Keratinocyte (primary cell): ENCODE results near the gene POU6F2. TPM values are rescaled to one million over a fixed set of nuclear protein-coding genes. Genes with fewer than 3 reads are reported as not detected.

ENCODE experiments used
- DNase-seq: peaks from one replicate; pipeline ENCODE4 v3.0.0-alpha.2; 2011; ENCODE audit warnings: low read depth, missing footprints, low spot score
- FAIRE-seq: peaks from 2 replicates; lab custom pipeline; 2011; peaks lifted over from hg19 to GRCh38; lab: Jason Lieb, UNC
- H2AFZ ChIP-seq: 2 replicates; pipeline ENCODE4 v1.6.0; 2012; ENCODE audit warnings: low read length, control low read depth, inconsistent platforms; ENCODE audit not compliant: control insufficient read depth
- H3K27ac ChIP-seq: 2 replicates; pipeline ENCODE4 v1.5.1; 2011; ENCODE audit warnings: low read length; ENCODE audit not compliant: control insufficient read depth, insufficient read depth
- H3K27me3 ChIP-seq: 3 replicates; pipeline ENCODE4 v1.6.0; 2011; ENCODE audit warnings: low read length; ENCODE audit not compliant: control insufficient read depth, insufficient read depth; ENCODE audit errors: extremely low read depth
- H3K36me3 ChIP-seq, 2 experiments: 2 replicates in 1 of 2; 3 replicates in 1 of 2; pipeline ENCODE4 v1.5.1; 2011; ENCODE audit warnings: low read length in 2 of 2, mild to moderate bottlenecking in 1 of 2; ENCODE audit not compliant: control insufficient read depth in 2 of 2, insufficient read depth in 2 of 2; ENCODE audit errors: extremely low read depth in 1 of 2
- H3K4me1 ChIP-seq: 3 replicates; pipeline ENCODE4 v1.5.1; 2011; ENCODE audit warnings: low read length; ENCODE audit not compliant: control insufficient read depth, insufficient read depth; ENCODE audit errors: extremely low read depth
- H3K4me2 ChIP-seq: 3 replicates; pipeline ENCODE4 v1.6.0; 2011; ENCODE audit warnings: low read depth, low read length; ENCODE audit not compliant: control insufficient read depth, insufficient read depth; ENCODE audit errors: extremely low read depth
- H3K4me3 ChIP-seq, 3 experiments: fragments of 200-600 bp in 1 of 3; sonication (generic) in 1 of 3; 2 replicates in 2 of 3; 3 replicates in 1 of 3; pipeline ENCODE4 v1.5.1; 2011 to 2016; ENCODE audit warnings: low read length in 3 of 3, mild to moderate bottlenecking in 3 of 3, control low read depth in 2 of 3, inconsistent platforms in 1 of 3, low read depth in 1 of 3, mixed read lengths in 1 of 3, mixed run types in 1 of 3, moderate library complexity in 1 of 3; ENCODE audit not compliant: control insufficient read depth in 2 of 3, insufficient read depth in 2 of 3; ENCODE audit errors: extremely low read depth in 1 of 3
- H3K79me2 ChIP-seq: 2 replicates; pipeline ENCODE4 v1.6.0; 2012; ENCODE audit warnings: low read length; ENCODE audit not compliant: control insufficient read depth, insufficient read depth
- H3K9ac ChIP-seq: 3 replicates; pipeline ENCODE4 v1.6.0; 2011; ENCODE audit warnings: low read length; ENCODE audit not compliant: control insufficient read depth, insufficient read depth; ENCODE audit errors: extremely low read depth
- H3K9me1 ChIP-seq: 3 replicates; pipeline ENCODE4 v1.6.0; 2011; ENCODE audit warnings: low read length; ENCODE audit not compliant: control insufficient read depth, insufficient read depth; ENCODE audit errors: extremely low read depth
- H3K9me3 ChIP-seq: 2 replicates; pipeline ENCODE4 v1.5.1; 2012; ENCODE audit warnings: low read depth, low read length; ENCODE audit not compliant: control insufficient read depth
- H4K20me1 ChIP-seq: 3 replicates; pipeline ENCODE4 v1.6.0; 2011; ENCODE audit warnings: low read length; ENCODE audit not compliant: control insufficient read depth, insufficient read depth; ENCODE audit errors: extremely low read depth
- EZH2 ChIP-seq: IDR thresholded peaks from one replicate; pipeline ENCODE4 v1.6.1; 2012; ENCODE audit warnings: inconsistent platforms, mild to moderate bottlenecking, low read length, moderate library complexity
- dilution Hi-C: fragments of 300-500 bp; cut with MboI; formaldehyde crosslinking; loops from one replicate; pipeline ENCODE4 v1.7.0; 2020; ENCODE audit warnings: low sequenced_read_pairs; ENCODE audit not compliant: extremely low pct_ligation_motif_present
- polyA plus RNA-seq, 5 experiments: library from polyadenylated mRNA; depleted of rRNA in 3 of 5; stranded (reverse) in 3 of 5; stranded (forward) in 1 of 5; unstranded in 1 of 5; fragments of >200 nt; gene quantifications; 1 replicate in 1 of 5; 2 replicates in 3 of 5; 3 replicates in 1 of 5; pipeline versions ENCODE4 v1.2.1 to v1.2.3, GENCODE V29; 2011 to 2012; ENCODE audit warnings: missing spikeins in 2 of 5, low read depth in 1 of 5, low replicate concordance in 1 of 5
- TF ChIP-seq, protein P1 (sequence below), 3 experiments: IDR thresholded peaks in 1 of 3; conservative IDR thresholded peaks in 1 of 3; optimal IDR thresholded peaks in 1 of 3; 2 replicates in 2 of 3; 3 replicates in 1 of 3; pipeline versions ENCODE3 to v1.5.1; 2011; ENCODE audit warnings: low read length in 3 of 3, mild to moderate bottlenecking in 3 of 3, moderate library complexity in 2 of 3, control low read depth in 1 of 3, inconsistent platforms in 1 of 3; ENCODE audit not compliant: insufficient read depth in 2 of 3; ENCODE audit errors: extremely low read depth in 1 of 3

POU6F2 gene
- polyA plus RNA-seq, 1 donor (not counting 4 experiments of a cell fraction or from before 2014, with no cell fraction given) = not detected

DNA sequence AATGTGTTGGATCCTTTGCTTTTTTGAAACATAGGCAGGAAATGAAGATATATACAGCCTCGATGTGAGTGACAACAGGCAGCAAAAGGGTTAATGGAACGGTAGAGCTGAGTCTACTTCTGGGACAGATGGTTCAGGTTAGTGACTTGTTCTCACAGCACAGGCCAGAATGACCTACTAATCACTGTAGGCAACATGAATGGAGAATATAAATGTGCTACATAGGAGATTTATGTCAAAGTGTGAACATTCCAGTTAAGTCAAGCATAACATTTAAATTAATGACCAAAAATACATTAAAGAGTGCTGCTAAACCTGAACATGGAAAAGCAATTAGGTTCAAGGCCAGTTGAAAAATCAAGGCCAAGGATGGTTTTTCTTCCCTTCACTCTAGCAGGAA, 235.2 kb downstream of the POU6F2 start:
- Histone ChIP-seq H3K9me1 (no peaks in the 10 kb centered on the region), H3K9ac (no peak overlapping the region), H3K9me3 (no peaks in the 10 kb centered on the region), H3K79me2 (no peaks in the 10 kb centered on the region), H3K4me1 (no peaks in the 10 kb centered on the region), H3K27ac (no peak overlapping the region), H3K4me2 (no peak overlapping the region), H3K27me3 (no peaks in the 10 kb centered on the region), H3K36me3 (no peaks in the 10 kb centered on the region), H4K20me1 (no peaks in the 10 kb centered on the region), H2AFZ (no peak overlapping the region), H3K4me3 (no peak overlapping the region)
- FAIRE-seq (no peak), DNase-seq (no peak)
- dilution Hi-C loops = no loop called here
- TF ChIP-seq EZH2 = no peak
- TF ChIP-seq, protein P1, sequence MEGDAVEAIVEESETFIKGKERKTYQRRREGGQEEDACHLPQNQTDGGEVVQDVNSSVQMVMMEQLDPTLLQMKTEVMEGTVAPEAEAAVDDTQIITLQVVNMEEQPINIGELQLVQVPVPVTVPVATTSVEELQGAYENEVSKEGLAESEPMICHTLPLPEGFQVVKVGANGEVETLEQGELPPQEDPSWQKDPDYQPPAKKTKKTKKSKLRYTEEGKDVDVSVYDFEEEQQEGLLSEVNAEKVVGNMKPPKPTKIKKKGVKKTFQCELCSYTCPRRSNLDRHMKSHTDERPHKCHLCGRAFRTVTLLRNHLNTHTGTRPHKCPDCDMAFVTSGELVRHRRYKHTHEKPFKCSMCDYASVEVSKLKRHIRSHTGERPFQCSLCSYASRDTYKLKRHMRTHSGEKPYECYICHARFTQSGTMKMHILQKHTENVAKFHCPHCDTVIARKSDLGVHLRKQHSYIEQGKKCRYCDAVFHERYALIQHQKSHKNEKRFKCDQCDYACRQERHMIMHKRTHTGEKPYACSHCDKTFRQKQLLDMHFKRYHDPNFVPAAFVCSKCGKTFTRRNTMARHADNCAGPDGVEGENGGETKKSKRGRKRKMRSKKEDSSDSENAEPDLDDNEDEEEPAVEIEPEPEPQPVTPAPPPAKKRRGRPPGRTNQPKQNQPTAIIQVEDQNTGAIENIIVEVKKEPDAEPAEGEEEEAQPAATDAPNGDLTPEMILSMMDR (optimal IDR thresholded peaks at IDR 0.05 in 1 of 3, IDR thresholded peaks at IDR 0.05 in 1 of 3, conservative IDR thresholded peaks at IDR 0.05 in 1 of 3; ENCODE audit: extremely low read depth in 1 of 3, insufficient read depth in 2 of 3, low read length in 3 of 3) = no peak

DNA sequence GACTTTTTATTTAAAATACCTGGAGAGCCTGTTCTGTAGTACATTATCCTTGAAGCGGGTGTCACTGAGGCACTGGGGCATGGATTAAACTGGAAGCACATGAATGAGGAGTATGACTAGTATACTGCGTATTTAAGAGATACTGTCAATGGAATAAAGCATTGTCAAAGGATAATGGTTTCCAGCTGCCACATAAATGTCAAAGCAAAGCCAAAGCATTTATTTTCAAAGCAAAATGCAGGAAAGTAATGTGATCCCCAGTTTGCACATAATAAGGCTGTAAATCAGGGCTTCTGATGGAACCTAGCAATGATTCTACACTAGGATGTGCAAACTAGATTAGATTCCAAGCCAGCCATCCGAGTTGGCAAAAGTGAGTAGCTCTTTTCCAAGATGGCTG, 240.1 kb downstream of the POU6F2 start:
- no peak for FAIRE-seq
- H3K79me2 ChIP-seq = no peaks in the 10 kb centered on the region
- no peak overlapping the region for H2AFZ ChIP-seq
- no peak overlapping the region for H3K27ac ChIP-seq
- H3K27me3 ChIP-seq = no peaks in the 10 kb centered on the region
- H3K9ac ChIP-seq = no peak overlapping the region
- dilution Hi-C loops = no loop called here
- TF ChIP-seq, protein P1 (optimal IDR thresholded peaks at IDR 0.05 in 1 of 3, IDR thresholded peaks at IDR 0.05 in 1 of 3, conservative IDR thresholded peaks at IDR 0.05 in 1 of 3; ENCODE audit: extremely low read depth in 1 of 3, insufficient read depth in 2 of 3, low read length in 3 of 3) = no peak
- no peak for TF ChIP-seq EZH2
- H3K36me3 ChIP-seq = no peaks in the 10 kb centered on the region
- H3K4me1 ChIP-seq = no peaks in the 10 kb centered on the region
- H3K4me3 ChIP-seq = no peak overlapping the region
- H3K4me2 ChIP-seq = no peak overlapping the region
- no peak for DNase-seq
- H4K20me1 ChIP-seq = no peaks in the 10 kb centered on the region
- H3K9me1 ChIP-seq = no peaks in the 10 kb centered on the region
- H3K9me3 ChIP-seq = no peaks in the 10 kb centered on the region
